ENCODE results near the gene CD99.
"Not testable (repeated sequence)": the region's sequence is repeated elsewhere in the genome, so short reads cannot be mapped to it uniquely, and the experiment has no call there.

The CD99 gene

DNA sequence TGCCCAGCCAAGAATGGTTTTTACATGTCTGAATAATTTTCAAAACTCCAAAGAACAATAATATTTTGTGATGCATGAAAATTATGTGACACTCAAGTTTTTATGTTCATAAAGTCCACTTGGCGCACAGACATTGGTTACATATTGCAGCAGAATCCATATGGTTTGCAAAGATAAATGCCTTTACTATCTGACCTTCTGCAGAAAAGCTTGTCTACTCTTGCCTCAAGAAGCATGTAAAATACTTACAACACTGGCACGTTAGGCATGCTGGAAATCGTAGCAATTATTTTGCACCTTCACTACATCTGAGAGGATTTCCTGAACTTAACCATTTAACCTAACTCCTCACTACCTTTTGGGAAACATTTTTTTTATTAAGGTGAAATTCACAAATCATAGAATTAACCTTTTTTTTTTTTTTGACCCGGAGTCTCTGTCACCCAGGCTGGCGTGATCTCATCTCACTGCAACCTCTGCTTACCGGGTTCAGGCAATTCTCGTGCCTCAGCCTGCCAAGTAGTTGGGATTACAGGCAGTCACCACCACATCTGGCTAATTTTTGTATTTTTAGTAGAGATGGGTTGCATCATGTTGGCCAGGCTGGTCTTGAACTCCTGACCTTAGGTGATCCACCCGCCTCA lies 57.2 kb downstream of the CD99 start:
- H3K9ac ChIP-seq (ENCODE audit: low read length): no peak overlapping the region
- H3K27me3 ChIP-seq (ENCODE audit: low read depth, low read length): peaks cover 5% of the 10 kb centered on the region; the same call in 1 of the 2 replicates
- no peaks in the 10 kb centered on the region for H3K79me2 ChIP-seq (ENCODE audit: low read length)
- no peaks in the 10 kb centered on the region for H3K4me1 ChIP-seq (ENCODE audit: low read length)
- no peak overlapping the region for H2AFZ ChIP-seq (ENCODE audit: low read depth, low read length)
- H3K27ac ChIP-seq (ENCODE audit: low read length): no peak overlapping the region
- no peaks in the 10 kb centered on the region for H3K36me3 ChIP-seq (replicated peaks; ENCODE audit: low read depth, low read length)
- H3K4me2 ChIP-seq (ENCODE audit: low read length): no peak overlapping the region
- no peak overlapping the region for H3K4me3 ChIP-seq (ENCODE audit: low read length)
- no peak for TF ChIP-seq EZH2phosphoT487 (IDR thresholded peaks at IDR 0.05; ENCODE audit: low read depth)
- H4K20me1 ChIP-seq (ENCODE audit: insufficient read depth, low read length): no peaks in the 10 kb centered on the region
- H3K9me3 ChIP-seq (ENCODE audit: insufficient read depth, low read length): no peaks in the 10 kb centered on the region

DNA sequence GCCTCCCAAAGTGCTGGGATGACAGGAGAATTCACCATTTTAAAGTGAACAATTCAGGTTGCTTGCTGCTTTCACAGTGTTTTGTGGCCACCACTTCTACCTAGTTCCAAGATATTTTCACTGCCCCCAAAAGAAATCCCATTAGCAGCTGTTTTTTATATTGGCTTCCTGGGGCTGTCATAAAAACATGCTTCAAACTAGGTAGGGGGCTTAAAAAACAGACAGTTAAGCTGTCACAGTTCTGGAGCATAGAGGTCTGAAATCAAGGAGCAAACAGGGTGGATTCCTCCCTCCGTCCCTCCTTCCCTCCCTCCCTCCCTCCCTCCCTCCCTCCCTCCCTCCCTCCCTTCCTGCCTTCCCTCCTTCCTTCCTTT lies 57.7 kb downstream of the CD99 start:
- H3K27ac ChIP-seq (ENCODE audit: low read length): no peak overlapping the region
- H3K4me2 ChIP-seq (ENCODE audit: low read length): no peak overlapping the region
- no peak overlapping the region for H3K4me3 ChIP-seq (ENCODE audit: low read length)

DNA sequence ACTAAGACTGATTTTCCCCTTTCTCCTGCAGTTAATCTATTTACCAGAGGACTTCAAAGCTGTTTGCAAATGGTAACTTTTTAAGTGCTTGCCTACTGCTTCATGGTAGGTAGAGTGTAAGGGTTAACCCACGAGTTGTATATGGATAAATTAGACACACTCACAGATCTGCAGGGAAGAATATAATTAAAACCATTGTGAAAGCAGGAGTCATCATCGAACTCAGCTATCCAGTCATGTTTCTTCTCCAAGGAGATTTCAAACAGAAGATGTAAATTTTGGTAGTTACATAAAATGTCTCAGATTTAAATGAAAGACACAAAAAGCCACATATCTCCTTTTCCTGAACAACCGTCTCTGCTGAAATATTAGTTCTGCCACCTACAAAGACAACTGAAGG lies 60.2 kb downstream of the CD99 start:
- H3K27me3 ChIP-seq (ENCODE audit: low read depth, low read length): peaks cover 5% of the 10 kb centered on the region; the same call in 1 of the 2 replicates
- H3K9ac ChIP-seq (ENCODE audit: low read length): no peak overlapping the region
- no peak overlapping the region for H2AFZ ChIP-seq (ENCODE audit: low read depth, low read length)
- no peaks in the 10 kb centered on the region for H3K9me3 ChIP-seq (ENCODE audit: insufficient read depth, low read length)
- no peaks in the 10 kb centered on the region for H3K4me1 ChIP-seq (ENCODE audit: low read length)
- no peaks in the 10 kb centered on the region for H3K79me2 ChIP-seq (ENCODE audit: low read length)
- H3K27ac ChIP-seq (ENCODE audit: low read length): no peak overlapping the region
- no peak overlapping the region for H3K4me3 ChIP-seq (ENCODE audit: low read length)
- no peaks in the 10 kb centered on the region for H4K20me1 ChIP-seq (ENCODE audit: insufficient read depth, low read length)
- TF ChIP-seq, protein P1, sequence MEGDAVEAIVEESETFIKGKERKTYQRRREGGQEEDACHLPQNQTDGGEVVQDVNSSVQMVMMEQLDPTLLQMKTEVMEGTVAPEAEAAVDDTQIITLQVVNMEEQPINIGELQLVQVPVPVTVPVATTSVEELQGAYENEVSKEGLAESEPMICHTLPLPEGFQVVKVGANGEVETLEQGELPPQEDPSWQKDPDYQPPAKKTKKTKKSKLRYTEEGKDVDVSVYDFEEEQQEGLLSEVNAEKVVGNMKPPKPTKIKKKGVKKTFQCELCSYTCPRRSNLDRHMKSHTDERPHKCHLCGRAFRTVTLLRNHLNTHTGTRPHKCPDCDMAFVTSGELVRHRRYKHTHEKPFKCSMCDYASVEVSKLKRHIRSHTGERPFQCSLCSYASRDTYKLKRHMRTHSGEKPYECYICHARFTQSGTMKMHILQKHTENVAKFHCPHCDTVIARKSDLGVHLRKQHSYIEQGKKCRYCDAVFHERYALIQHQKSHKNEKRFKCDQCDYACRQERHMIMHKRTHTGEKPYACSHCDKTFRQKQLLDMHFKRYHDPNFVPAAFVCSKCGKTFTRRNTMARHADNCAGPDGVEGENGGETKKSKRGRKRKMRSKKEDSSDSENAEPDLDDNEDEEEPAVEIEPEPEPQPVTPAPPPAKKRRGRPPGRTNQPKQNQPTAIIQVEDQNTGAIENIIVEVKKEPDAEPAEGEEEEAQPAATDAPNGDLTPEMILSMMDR (IDR thresholded peaks at IDR 0.05; ENCODE audit: low read depth, low read length): no peak
- no peak for TF ChIP-seq EZH2phosphoT487 (IDR thresholded peaks at IDR 0.05; ENCODE audit: low read depth)
- no peaks in the 10 kb centered on the region for H3K36me3 ChIP-seq (replicated peaks; ENCODE audit: low read depth, low read length)
- no peak overlapping the region for H3K4me2 ChIP-seq (ENCODE audit: low read length)

More for the DNA sequence above, 57.7 kb downstream of the CD99 start:
- H3K79me2 ChIP-seq (ENCODE audit: low read length): no peaks in the 10 kb centered on the region
- H4K20me1 ChIP-seq (ENCODE audit: insufficient read depth, low read length): no peaks in the 10 kb centered on the region
- H3K36me3 ChIP-seq (replicated peaks; ENCODE audit: low read depth, low read length): no peaks in the 10 kb centered on the region
- TF ChIP-seq EZH2phosphoT487 (IDR thresholded peaks at IDR 0.05; ENCODE audit: low read depth): no peak
- TF ChIP-seq, protein P1 (IDR thresholded peaks at IDR 0.05; ENCODE audit: low read depth, low read length): no peak
- no peak overlapping the region for H3K9ac ChIP-seq (ENCODE audit: low read length)
- no peak overlapping the region for H2AFZ ChIP-seq (ENCODE audit: low read depth, low read length)
- H3K9me3 ChIP-seq (ENCODE audit: insufficient read depth, low read length): no peaks in the 10 kb centered on the region
- H3K27me3 ChIP-seq (ENCODE audit: low read depth, low read length): peaks cover 5% of the 10 kb centered on the region; the same call in 1 of the 2 replicates
- H3K4me1 ChIP-seq (ENCODE audit: low read length): no peaks in the 10 kb centered on the region

DNA sequence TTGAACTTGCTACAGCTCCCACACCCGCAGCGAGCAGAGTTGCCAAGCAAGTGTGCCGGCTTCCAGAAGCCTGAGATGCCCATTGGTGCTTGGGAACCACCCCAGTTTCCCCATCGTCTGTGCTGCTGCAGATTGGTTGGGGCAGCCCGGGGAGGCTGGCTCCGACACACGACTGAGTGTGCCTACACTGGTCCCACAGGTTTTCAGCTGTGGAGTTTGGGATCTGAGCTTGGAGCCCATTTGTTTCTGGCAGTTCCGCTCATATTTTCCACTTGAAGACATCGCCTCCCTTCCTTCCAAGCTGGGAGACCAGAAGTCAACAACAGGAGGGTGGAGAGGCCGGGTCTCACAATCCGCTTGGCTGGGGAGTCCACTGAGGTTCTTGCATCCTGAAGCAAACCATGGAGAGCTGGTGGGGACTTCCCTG lies 60.8 kb downstream of the CD99 start, which contains the start of gene XG:
Gene XG (plus strand): TSS at position 167 of the 427 bp plus-strand sequence. CDS start 235 bp downstream, at position 402.
- not testable (repeated sequence) for H4K20me1 ChIP-seq (ENCODE audit: insufficient read depth, low read length); H3K4me3 ChIP-seq (ENCODE audit: low read length); H3K36me3 ChIP-seq (replicated peaks; ENCODE audit: low read depth, low read length); H3K27ac ChIP-seq (ENCODE audit: low read length); H2AFZ ChIP-seq (ENCODE audit: low read depth, low read length); H3K4me1 ChIP-seq (ENCODE audit: low read length); H3K9me3 ChIP-seq (ENCODE audit: insufficient read depth, low read length); H3K9ac ChIP-seq (ENCODE audit: low read length); H3K79me2 ChIP-seq (ENCODE audit: low read length); H3K27me3 ChIP-seq (ENCODE audit: low read depth, low read length); H3K4me2 ChIP-seq (ENCODE audit: low read length)

DNA sequence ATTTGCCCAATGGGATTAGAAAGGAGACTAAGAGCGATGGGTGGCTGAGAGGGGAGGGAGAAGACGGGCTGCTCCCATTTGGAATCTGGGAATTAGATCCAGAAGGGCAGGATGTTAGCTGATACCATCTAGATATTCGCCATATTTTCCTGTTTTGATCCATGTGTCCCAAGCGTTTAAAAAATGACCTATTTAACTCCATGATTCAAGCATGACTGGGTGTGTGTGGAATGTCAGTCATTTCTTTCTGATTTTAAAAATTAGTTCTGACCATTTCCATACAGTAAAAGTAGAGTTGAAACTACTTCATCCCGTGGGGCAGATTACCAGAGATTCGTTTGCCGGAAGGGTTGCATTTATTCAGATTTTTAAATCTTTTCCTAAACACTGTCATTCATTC lies 61.3 kb downstream of the CD99 start:
- not testable (repeated sequence) for H3K9ac ChIP-seq (ENCODE audit: low read length); H3K27me3 ChIP-seq (ENCODE audit: low read depth, low read length); H2AFZ ChIP-seq (ENCODE audit: low read depth, low read length); H3K79me2 ChIP-seq (ENCODE audit: low read length); H3K36me3 ChIP-seq (replicated peaks; ENCODE audit: low read depth, low read length); H4K20me1 ChIP-seq (ENCODE audit: insufficient read depth, low read length); H3K4me2 ChIP-seq (ENCODE audit: low read length); H3K4me1 ChIP-seq (ENCODE audit: low read length); H3K27ac ChIP-seq (ENCODE audit: low read length); H3K4me3 ChIP-seq (ENCODE audit: low read length); H3K9me3 ChIP-seq (ENCODE audit: insufficient read depth, low read length)

DNA sequence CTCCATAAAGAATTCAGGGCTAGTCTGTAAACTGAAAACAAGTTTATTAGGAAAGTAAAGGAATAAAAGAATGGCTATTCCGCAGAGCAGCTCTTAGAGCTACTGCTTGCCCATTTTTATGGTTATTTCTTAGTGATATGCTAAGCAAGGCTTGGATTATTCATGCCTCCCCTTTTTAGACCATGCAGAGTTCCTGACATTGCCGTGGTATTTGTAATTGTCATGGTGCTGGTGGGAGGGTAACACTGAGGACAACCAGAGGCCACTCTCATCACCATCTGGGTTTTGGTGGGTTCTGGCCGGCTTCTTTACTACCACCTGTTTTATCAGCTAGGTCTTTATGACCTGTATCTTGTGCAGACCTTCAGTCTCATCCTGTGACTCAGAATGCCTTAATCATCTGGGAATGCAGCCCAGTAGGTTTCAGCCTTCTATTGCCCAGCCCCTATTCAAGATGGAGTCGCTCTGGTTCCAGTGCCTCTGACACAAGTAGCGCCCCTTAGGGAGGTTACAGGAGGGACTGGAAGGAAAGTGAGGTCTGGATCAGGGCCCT lies 64.1 kb downstream of the CD99 start:
- H3K4me3 ChIP-seq (ENCODE audit: low read length); H3K4me1 ChIP-seq (ENCODE audit: low read length); H3K9ac ChIP-seq (ENCODE audit: low read length); H2AFZ ChIP-seq (ENCODE audit: low read depth, low read length); H3K27me3 ChIP-seq (ENCODE audit: low read depth, low read length); H3K79me2 ChIP-seq (ENCODE audit: low read length); H3K27ac ChIP-seq (ENCODE audit: low read length); H3K9me3 ChIP-seq (ENCODE audit: insufficient read depth, low read length); H3K36me3 ChIP-seq (replicated peaks; ENCODE audit: low read depth, low read length); H3K4me2 ChIP-seq (ENCODE audit: low read length); H4K20me1 ChIP-seq (ENCODE audit: insufficient read depth, low read length): not testable (repeated sequence)

Measured in OCI-LY3 (cell line).